Effector CD4-positive, alpha-beta T cell (primary cell): ENCODE measurements around the gene UFM1.
"Not testable (repeated sequence)": the region's sequence is repeated elsewhere in the genome, so short reads cannot be mapped to it uniquely, and the experiment has no call there.

Experiments used
- DNase-seq: peaks from one replicate; pipeline ENCODE4 v3.0.0-alpha.2; 2020
- total RNA-seq: gene quantifications from one replicate; lab custom pipeline; 2026; lab: John Stamatoyannopoulos, UW

Gene UFM1
- total RNA-seq: 98.5 reads per million, percentile 82 among the genes with 10 or more reads in this experiment

GRCh38 chr13:38349390-38350113 lies at the start of gene UFM1:
Gene UFM1, plus strand, starts transcription at chr13:38349851. Its CDS starts 69 bp downstream, at chr13:38349920.
- peak; percentile 83 for DNase-seq

GRCh38 chr13:38301236-38301635 lies 48.4 kb upstream of the UFM1 start:
- no peak for DNase-seq

- DNase-seq: no peak
These were observed 45.8 kb upstream of the UFM1 start for GRCh38 chr13:38303816-38304320.

GRCh38 chr13:38308736-38309135 lies 40.9 kb upstream of the UFM1 start:
- DNase-seq: no peak

GRCh38 chr13:38309397-38309796 lies 40.3 kb upstream of the UFM1 start:
- no peak for DNase-seq

GRCh38 chr13:38311175-38311574 lies 38.5 kb upstream of the UFM1 start:
- DNase-seq: not testable (repeated sequence)

GRCh38 chr13:38316129-38316528 lies 33.5 kb upstream of the UFM1 start:
- DNase-seq: no peak

GRCh38 chr13:38321654-38322053 lies 28.0 kb upstream of the UFM1 start:
- DNase-seq: no peak

GRCh38 chr13:38325426-38325825 lies 24.2 kb upstream of the UFM1 start:
- no peak for DNase-seq

- DNase-seq: no peak
These were observed 21.0 kb upstream of the UFM1 start for GRCh38 chr13:38328699-38329098.

GRCh38 chr13:38334845-38335244 lies 14.8 kb upstream of the UFM1 start:
- DNase-seq: no peak

- DNase-seq: no peak
These were observed 11.6 kb upstream of the UFM1 start for GRCh38 chr13:38338089-38338488.

GRCh38 chr13:38340624-38341023 lies 9.0 kb upstream of the UFM1 start:
- no peak for DNase-seq

- DNase-seq: no peak
These were observed 8.4 kb upstream of the UFM1 start for GRCh38 chr13:38341149-38341692.

- no peak for DNase-seq
These were observed 2.9 kb upstream of the UFM1 start for GRCh38 chr13:38346764-38347163.

GRCh38 chr13:38348861-38349389 lies 726 bp upstream of the UFM1 start:
- DNase-seq: peak; percentile 17

- DNase-seq: peak; percentile 30
These were observed 515 bp downstream of the UFM1 start for GRCh38 chr13:38350114-38350617.

- no peak for DNase-seq
These were observed 6.0 kb downstream of the UFM1 start for GRCh38 chr13:38355595-38356119.

GRCh38 chr13:38358684-38359083 lies 9.0 kb downstream of the UFM1 start:
- DNase-seq: no peak

GRCh38 chr13:38361542-38362262 lies 12.1 kb downstream of the UFM1 start:
- no peak for DNase-seq

GRCh38 chr13:38363219-38363618 lies 13.6 kb downstream of the UFM1 start:
- DNase-seq: no peak

- not testable (repeated sequence) for DNase-seq
These were observed 14.1 kb downstream of the UFM1 start for GRCh38 chr13:38363746-38364145.

- DNase-seq: no peak
These were observed 16.0 kb downstream of the UFM1 start for GRCh38 chr13:38365661-38366060.
